ENCODE measurements around the gene C1RL. TPM values are rescaled to one million over a fixed set of nuclear protein-coding genes. Genes with fewer than 3 reads are reported as not detected.

C1RL gene
- total and polyA plus RNA-seq, 4 donors: 67.5 to 188 (median 124) TPM

DNA sequence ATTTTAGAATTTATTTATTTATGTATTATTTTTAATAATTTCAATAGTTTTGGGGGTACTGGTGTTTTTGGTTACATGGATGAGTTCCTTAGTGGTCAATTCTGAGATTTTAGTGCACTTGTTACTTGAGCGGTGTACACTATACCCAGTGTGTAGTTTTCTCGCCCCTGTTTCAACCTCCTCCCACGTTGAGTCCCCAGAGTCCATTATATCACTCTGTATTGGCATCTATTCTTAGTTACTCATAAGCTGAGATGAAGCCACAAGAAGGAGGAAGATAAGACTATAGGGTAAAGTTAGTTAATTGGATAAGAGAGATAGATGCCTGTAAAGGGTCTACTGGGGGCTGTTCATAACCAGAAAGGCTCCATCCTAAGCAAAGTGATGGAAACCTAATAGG is 44.5 kb downstream of the C1RL start:
- H3K27me3 ChIP-seq (ENCODE audit: control insufficient read depth in 4 of 4, insufficient read depth in 4 of 4, low read length in 3 of 4): no peaks in the 10 kb centered on the region
- H3K36me3 ChIP-seq (ENCODE audit: control insufficient read depth in 4 of 4, insufficient read depth in 3 of 4, low read depth in 1 of 4, low read length in 3 of 4): peaks cover 12 to 56% (median 31%) of the 10 kb centered on the region in 4 donors
- 62% methylated on average over 3 of the region's 3 CpGs for WGBS
- peak overlapping the region in 1 of 3 donors; percentile 38 for H3K4me3 ChIP-seq (ENCODE audit: low read depth in 1 of 3, low read length in 3 of 3)
- DNase-seq (ENCODE audit: low spot score): no peak
- H3K9ac ChIP-seq (ENCODE audit: low read depth in 1 of 2, low read length in 2 of 2): peak overlapping the region in 1 of 2 donors; percentile 39
- peaks cover 15 to 69% (median 66%) of the 10 kb centered on the region in 4 donors for H3K4me1 ChIP-seq (ENCODE audit: control insufficient read depth in 4 of 4, insufficient read depth in 4 of 4, low read length in 3 of 4)
- no peaks in the 10 kb centered on the region for H3K9me3 ChIP-seq (ENCODE audit: control insufficient read depth in 4 of 4, low read length in 3 of 4)
- TF ChIP-seq RXRA (IDR thresholded peaks at IDR 0.05) (no peak), NR2F2 (IDR thresholded peaks at IDR 0.05) (no peak), HNF4G (IDR thresholded peaks at IDR 0.05) (no peak), JUND (IDR thresholded peaks at IDR 0.05) (no peak), EGR1 (IDR thresholded peaks at IDR 0.05; ENCODE audit: low read depth in 2 of 2) (no peak), SP1 (IDR thresholded peaks at IDR 0.05) (no peak), MAX (IDR thresholded peaks at IDR 0.05) (no peak), RAD21 (IDR thresholded peaks at IDR 0.05) (no peak), HNF4A (conservative IDR thresholded peaks at IDR 0.05) (no peak), FOXA2 (IDR thresholded peaks at IDR 0.05) (no peak), YY1 (IDR thresholded peaks at IDR 0.05) (no peak), CTCF (IDR thresholded peaks at IDR 0.05; ENCODE audit: low read depth, low read length, missing input control) (no peak)
- TF ChIP-seq, protein P1, sequence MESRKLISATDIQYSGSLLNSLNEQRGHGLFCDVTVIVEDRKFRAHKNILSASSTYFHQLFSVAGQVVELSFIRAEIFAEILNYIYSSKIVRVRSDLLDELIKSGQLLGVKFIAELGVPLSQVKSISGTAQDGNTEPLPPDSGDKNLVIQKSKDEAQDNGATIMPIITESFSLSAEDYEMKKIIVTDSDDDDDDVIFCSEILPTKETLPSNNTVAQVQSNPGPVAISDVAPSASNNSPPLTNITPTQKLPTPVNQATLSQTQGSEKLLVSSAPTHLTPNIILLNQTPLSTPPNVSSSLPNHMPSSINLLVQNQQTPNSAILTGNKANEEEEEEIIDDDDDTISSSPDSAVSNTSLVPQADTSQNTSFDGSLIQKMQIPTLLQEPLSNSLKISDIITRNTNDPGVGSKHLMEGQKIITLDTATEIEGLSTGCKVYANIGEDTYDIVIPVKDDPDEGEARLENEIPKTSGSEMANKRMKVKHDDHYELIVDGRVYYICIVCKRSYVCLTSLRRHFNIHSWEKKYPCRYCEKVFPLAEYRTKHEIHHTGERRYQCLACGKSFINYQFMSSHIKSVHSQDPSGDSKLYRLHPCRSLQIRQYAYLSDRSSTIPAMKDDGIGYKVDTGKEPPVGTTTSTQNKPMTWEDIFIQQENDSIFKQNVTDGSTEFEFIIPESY (IDR thresholded peaks at IDR 0.05): no peak
- TF ChIP-seq, protein P2, sequence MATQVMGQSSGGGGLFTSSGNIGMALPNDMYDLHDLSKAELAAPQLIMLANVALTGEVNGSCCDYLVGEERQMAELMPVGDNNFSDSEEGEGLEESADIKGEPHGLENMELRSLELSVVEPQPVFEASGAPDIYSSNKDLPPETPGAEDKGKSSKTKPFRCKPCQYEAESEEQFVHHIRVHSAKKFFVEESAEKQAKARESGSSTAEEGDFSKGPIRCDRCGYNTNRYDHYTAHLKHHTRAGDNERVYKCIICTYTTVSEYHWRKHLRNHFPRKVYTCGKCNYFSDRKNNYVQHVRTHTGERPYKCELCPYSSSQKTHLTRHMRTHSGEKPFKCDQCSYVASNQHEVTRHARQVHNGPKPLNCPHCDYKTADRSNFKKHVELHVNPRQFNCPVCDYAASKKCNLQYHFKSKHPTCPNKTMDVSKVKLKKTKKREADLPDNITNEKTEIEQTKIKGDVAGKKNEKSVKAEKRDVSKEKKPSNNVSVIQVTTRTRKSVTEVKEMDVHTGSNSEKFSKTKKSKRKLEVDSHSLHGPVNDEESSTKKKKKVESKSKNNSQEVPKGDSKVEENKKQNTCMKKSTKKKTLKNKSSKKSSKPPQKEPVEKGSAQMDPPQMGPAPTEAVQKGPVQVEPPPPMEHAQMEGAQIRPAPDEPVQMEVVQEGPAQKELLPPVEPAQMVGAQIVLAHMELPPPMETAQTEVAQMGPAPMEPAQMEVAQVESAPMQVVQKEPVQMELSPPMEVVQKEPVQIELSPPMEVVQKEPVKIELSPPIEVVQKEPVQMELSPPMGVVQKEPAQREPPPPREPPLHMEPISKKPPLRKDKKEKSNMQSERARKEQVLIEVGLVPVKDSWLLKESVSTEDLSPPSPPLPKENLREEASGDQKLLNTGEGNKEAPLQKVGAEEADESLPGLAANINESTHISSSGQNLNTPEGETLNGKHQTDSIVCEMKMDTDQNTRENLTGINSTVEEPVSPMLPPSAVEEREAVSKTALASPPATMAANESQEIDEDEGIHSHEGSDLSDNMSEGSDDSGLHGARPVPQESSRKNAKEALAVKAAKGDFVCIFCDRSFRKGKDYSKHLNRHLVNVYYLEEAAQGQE (IDR thresholded peaks at IDR 0.05): no peak
- TF ChIP-seq, protein P3, sequence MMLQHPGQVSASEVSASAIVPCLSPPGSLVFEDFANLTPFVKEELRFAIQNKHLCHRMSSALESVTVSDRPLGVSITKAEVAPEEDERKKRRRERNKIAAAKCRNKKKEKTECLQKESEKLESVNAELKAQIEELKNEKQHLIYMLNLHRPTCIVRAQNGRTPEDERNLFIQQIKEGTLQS (IDR thresholded peaks at IDR 0.05): no peak
- peak overlapping the region in 1 of 2 donors; percentile 15 for H3K27ac ChIP-seq (ENCODE audit: low read depth in 1 of 2, low read length in 2 of 2)

- peak in 1 of 2 donors; percentile 37 for TF ChIP-seq RAD21 (IDR thresholded peaks at IDR 0.05)
- TF ChIP-seq FOXA1 (IDR thresholded peaks at IDR 0.05): no peak
- TF ChIP-seq SP1 (IDR thresholded peaks at IDR 0.05): peak; percentile 58
- no peak for TF ChIP-seq EGR1 (IDR thresholded peaks at IDR 0.05; ENCODE audit: low read depth in 2 of 2)
- TF ChIP-seq TAF1 (conservative IDR thresholded peaks at IDR 0.05): peak; percentile 62
- peak; percentile 22 for TF ChIP-seq YY1 (IDR thresholded peaks at IDR 0.05)
- TF ChIP-seq RXRA (IDR thresholded peaks at IDR 0.05): peak; percentile 39 to 51
- peak; percentile 79 to 84 for TF ChIP-seq HNF4A (conservative IDR thresholded peaks at IDR 0.05)
- TF ChIP-seq HNF4G (IDR thresholded peaks at IDR 0.05): peak; percentile 71
- peak overlapping the region; percentile 91 to 92 for H3K27ac ChIP-seq (ENCODE audit: low read depth in 1 of 2, low read length in 2 of 2)
- WGBS: 38% methylated on average over 7 of the region's 7 CpGs
- DNase-seq (ENCODE audit: low spot score): no peak
- H3K27me3 ChIP-seq (ENCODE audit: control insufficient read depth in 4 of 4, insufficient read depth in 4 of 4, low read length in 3 of 4): no peaks in the 10 kb centered on the region
- H3K9ac ChIP-seq (ENCODE audit: low read depth in 1 of 2, low read length in 2 of 2): peak overlapping the region; percentile 94 to 98
- peak overlapping the region; percentile 69 to 79 (median 76) for H3K4me3 ChIP-seq (ENCODE audit: low read depth in 1 of 3, low read length in 3 of 3)
- peaks cover 2 to 33% (median 16%) of the 10 kb centered on the region in 4 donors for H3K36me3 ChIP-seq (ENCODE audit: control insufficient read depth in 4 of 4, insufficient read depth in 3 of 4, low read depth in 1 of 4, low read length in 3 of 4)
- peaks cover 3 to 50% (median 42%) of the 10 kb centered on the region in 4 donors for H3K4me1 ChIP-seq (ENCODE audit: control insufficient read depth in 4 of 4, insufficient read depth in 4 of 4, low read length in 3 of 4)
- no peaks in the 10 kb centered on the region for H3K9me3 ChIP-seq (ENCODE audit: control insufficient read depth in 4 of 4, low read length in 3 of 4)
Measured at GRCh38 chr12:7061596-7061995, 47.4 kb downstream of the C1RL start.
